ENCODE results near the gene LRRFIP1. TPM values are rescaled to one million over a fixed set of nuclear protein-coding genes. Genes with fewer than 3 reads are reported as not detected.

The LRRFIP1 gene
- 88.5 TPM for total RNA-seq
- long read RNA-seq, transcript LRRFIP1-203 (24 exons, 2,775 nt), result major isoform, 96 of 182 reads
- long read RNA-seq, partial matches to known transcripts, result 25 of 182 reads
- long read RNA-seq, other reads (novel, unspliced or antisense), result 57 of 182 reads

- peak; percentile 82 for ATAC-seq (ENCODE audit: poor library complexity)
- intact Hi-C loops (cut with DNase I), result no loop called here
- DNase-seq, result peak; percentile 68
Measured at GRCh38 chr2:237627441-237628246, at the start of gene LRRFIP1. Gene LRRFIP1 (plus strand): TSS chr2:237627587. CDS start chr2:237627645, 58 bp downstream.

- ATAC-seq (ENCODE audit: poor library complexity) (no peak), DNase-seq (no peak)
- intact Hi-C loops (cut with DNase I), result loop anchor here (10.0 kb wide), 1 partner anchor 453 kb away; no protein-coding TSS in a partner anchor
Measured at GRCh38 chr2:237577956-237578870, 49.2 kb upstream of the LRRFIP1 start.

GRCh38 chr2:237581326-237581725, 46.1 kb upstream of the LRRFIP1 start:
- DNase-seq (no peak), ATAC-seq (ENCODE audit: poor library complexity) (no peak)
- intact Hi-C loops (cut with DNase I), result loop anchor here (5.0 to 10.0 kb wide), 2 partner anchors 93 to 166 kb away; no protein-coding TSS in a partner anchor

- peak; percentile 88 for DNase-seq
- intact Hi-C loops (cut with DNase I), result loop anchor here (5.0 to 10.0 kb wide), 2 partner anchors 93 to 165 kb away; no protein-coding TSS in a partner anchor
- ATAC-seq (ENCODE audit: poor library complexity), result peak; percentile 94
Measured at GRCh38 chr2:237581751-237582746, 45.3 kb upstream of the LRRFIP1 start.

- ATAC-seq (ENCODE audit: poor library complexity) (no peak), DNase-seq (no peak)
- intact Hi-C loops (cut with DNase I), result loop anchor here (5.0 to 10.0 kb wide), 2 partner anchors 91 to 164 kb away; no protein-coding TSS in a partner anchor
Measured at GRCh38 chr2:237583385-237584295, 43.7 kb upstream of the LRRFIP1 start.

- intact Hi-C loops (cut with DNase I), result loop anchor here (10.0 kb wide), 1 partner anchor 89 kb away; no protein-coding TSS in a partner anchor
- DNase-seq (no peak), ATAC-seq (ENCODE audit: poor library complexity) (no peak)
Measured at GRCh38 chr2:237585590-237586221, 41.7 kb upstream of the LRRFIP1 start.

DNA sequence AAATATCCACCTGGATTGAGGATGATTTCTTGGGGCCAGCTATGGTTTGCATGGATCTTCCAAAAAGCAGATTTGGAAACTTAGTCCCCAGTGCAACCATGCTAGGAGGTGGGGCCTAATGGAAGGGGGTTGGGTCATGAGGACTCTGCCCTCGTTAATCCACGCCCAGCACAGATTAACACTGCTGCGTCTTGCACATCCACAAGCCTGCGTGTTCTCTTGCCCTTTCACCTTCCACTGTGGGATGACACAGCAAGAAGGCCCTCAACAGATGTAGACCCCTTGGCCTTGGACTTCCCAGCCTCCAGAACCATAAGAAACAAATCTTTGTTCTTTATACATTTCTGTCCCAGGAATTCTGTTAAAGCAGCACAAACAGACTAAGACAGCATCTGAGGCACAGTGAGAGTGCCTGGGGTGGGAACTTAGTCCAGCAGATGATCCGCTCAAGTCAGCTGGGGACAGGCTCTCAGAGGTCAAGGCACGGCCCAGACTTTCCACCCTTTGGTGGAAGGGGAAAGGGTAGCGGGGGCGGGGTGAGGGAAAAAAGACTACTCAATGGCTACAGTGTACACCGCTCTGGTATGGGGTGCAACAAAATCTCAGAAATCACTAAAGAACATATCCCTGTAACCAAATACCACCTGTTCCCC, 39.2 kb upstream of the LRRFIP1 start:
- intact Hi-C loops (cut with DNase I), result loop anchor here (10.0 kb wide), 1 partner anchor 87 kb away; no protein-coding TSS in a partner anchor
- DNase-seq (no peak), ATAC-seq (ENCODE audit: poor library complexity) (no peak)

DNA sequence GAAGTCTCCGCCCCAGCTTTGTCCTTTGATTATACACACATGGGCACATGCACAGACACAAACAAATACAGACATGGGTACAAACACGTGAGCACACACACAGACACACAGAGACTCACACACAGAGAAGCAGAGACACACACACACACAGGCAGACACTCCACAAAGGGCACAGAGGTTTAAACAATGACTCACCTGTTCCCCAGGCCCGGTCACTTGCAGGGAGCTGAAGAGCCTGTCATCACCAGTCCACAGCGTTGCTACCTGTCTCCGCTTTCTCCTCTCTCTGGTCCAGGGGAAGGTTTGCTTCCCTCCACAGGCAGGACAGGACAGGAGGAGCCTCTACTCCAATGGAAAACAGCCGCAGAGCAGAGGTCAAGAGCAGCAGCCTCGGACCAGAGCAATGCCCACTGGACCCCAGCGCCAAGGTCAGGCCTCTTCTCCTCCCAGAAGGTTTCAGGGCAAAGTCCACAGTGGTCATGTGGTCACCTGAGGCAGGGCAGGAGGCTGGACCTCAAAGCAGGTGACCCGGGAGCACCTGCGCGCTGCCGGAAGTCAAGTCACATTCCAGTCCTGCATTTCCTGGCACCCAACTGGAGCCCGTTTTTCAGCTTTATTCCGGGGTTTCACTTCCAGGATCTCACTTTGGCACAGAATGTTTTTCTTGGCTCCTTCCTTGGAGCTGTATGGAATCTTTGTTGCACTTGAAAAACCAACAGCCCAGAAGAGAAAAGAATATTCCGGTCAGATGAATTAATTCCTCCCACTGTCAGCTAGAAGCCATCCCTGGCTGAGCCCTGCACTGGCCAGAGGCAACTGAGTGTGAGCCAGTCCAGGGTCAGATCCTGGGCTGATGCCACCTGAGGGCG, 36.9 kb upstream of the LRRFIP1 start, which contains the start of gene RAB17:
Gene RAB17, minus strand, starts transcription at position 463 of the 869 bp plus-strand sequence. CDS start 4,580 bp downstream, outside the sequence.
- DNase-seq (no peak), ATAC-seq (ENCODE audit: poor library complexity) (peak; percentile 14)
- intact Hi-C loops (cut with DNase I), result no loop called here

GRCh38 chr2:237591141-237591881, 36.1 kb upstream of the LRRFIP1 start:
- ATAC-seq (ENCODE audit: poor library complexity), result no peak
- no peak for DNase-seq
- intact Hi-C loops (cut with DNase I), result no loop called here

GRCh38 chr2:237592425-237592980, 34.9 kb upstream of the LRRFIP1 start:
- intact Hi-C loops (cut with DNase I), result no loop called here

DNA sequence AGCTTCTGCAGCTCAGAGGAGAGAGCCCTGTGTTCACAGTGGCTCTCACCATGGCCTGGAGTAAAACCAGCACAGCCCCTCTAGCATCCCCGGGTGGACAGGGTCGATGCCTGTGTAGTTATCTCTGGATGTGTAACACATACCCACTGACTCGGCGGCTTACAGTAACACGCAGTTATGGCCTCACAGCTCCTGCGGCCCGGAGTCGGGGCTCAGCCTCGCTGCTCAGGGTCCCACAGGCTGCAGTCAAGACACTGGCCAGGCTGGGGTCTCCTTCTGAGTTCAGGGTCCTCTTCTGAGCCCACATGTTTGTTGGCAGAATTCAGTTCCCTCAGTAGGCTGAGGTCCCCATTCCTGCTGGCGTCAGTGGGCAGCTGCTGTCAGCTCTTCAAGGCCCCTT, 34.4 kb upstream of the LRRFIP1 start:
- ATAC-seq (ENCODE audit: poor library complexity), result no peak
- DNase-seq, result no peak
- intact Hi-C loops (cut with DNase I), result no loop called here

More at GRCh38 chr2:237592425-237592980, 34.9 kb upstream of the LRRFIP1 start:
- DNase-seq, result no peak
- no peak for ATAC-seq (ENCODE audit: poor library complexity)

DNA sequence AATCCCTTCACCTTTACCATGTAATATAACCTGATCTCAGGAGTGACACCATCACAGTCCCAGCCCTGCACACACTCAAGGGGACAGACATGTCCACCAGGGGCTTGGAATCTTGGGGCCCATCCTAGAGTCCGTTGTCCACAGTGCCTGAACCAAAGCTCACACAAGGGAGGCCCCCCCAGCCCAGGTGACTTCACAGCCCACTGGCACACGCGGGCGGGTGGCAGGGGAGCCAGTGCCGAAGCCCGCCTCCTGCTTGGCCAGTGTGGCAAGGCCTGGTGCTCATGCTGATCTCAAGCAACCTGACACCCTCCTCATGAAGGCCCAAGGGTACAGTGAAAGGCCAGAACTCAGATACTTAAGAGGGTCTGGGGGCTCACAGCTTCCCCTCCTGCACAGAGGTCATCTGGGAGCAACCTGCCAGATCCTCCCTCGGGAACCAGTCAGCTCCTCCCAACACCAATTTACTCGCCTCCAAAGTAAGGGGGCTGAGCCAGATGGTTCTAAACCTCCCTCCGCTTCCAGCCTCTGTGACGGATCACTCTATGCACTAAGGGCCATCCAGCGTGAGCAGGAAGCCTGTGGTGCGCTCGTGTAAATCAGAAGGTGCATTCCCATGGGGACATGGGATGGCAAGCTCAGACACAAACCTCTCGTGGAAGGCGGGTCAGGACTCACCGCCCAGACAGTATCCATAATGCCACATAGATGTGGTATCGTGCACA, 33.6 kb upstream of the LRRFIP1 start:
- intact Hi-C loops (cut with DNase I), result no loop called here
- ATAC-seq (ENCODE audit: poor library complexity) (no peak), DNase-seq (no peak)

DNA sequence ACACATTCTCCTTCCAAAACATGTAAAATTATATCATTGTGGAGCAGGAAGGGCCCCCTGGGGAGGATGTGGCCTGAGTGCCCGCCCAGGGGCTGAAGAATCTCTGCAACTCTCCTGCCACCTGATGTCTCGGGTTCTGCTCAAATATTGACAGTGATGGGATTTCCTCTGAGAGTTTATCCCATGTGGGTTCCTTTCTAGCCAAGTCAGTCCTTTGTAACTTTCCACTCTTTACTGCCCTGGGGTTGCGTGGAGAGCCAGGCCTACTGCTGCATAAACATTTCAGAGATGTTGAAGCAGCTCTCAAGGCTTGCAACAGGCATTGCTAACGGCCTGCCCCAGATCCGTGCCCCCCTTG, 32.9 kb upstream of the LRRFIP1 start:
- ATAC-seq (ENCODE audit: poor library complexity) (peak; percentile 42), DNase-seq (no peak)
- intact Hi-C loops (cut with DNase I), result no loop called here

Data from Right ventricle myocardium superior (tissue), 1 donor.